Keratinocyte (primary cell): ENCODE results near the gene CEP164. TPM values are rescaled to one million over a fixed set of nuclear protein-coding genes. Genes with fewer than 3 reads are reported as not detected.

Experiments
- DNase-seq: peaks from one replicate; pipeline ENCODE4 v3.0.0-alpha.2; 2011; ENCODE audit warnings: low read depth, missing footprints, low spot score
- FAIRE-seq: peaks from 2 replicates; lab custom pipeline; 2011; peaks lifted over from hg19 to GRCh38; lab: Jason Lieb, UNC
- H2AFZ ChIP-seq: 2 replicates; pipeline ENCODE4 v1.6.0; 2012; ENCODE audit warnings: low read length, control low read depth, inconsistent platforms; ENCODE audit not compliant: control insufficient read depth
- H3K27ac ChIP-seq: 2 replicates; pipeline ENCODE4 v1.5.1; 2011; ENCODE audit warnings: low read length; ENCODE audit not compliant: control insufficient read depth, insufficient read depth
- H3K27me3 ChIP-seq: 3 replicates; pipeline ENCODE4 v1.6.0; 2011; ENCODE audit warnings: low read length; ENCODE audit not compliant: control insufficient read depth, insufficient read depth; ENCODE audit errors: extremely low read depth
- H3K36me3 ChIP-seq, 2 experiments: 2 replicates in 1 of 2; 3 replicates in 1 of 2; pipeline ENCODE4 v1.5.1; 2011; ENCODE audit warnings: low read length in 2 of 2, mild to moderate bottlenecking in 1 of 2; ENCODE audit not compliant: control insufficient read depth in 2 of 2, insufficient read depth in 2 of 2; ENCODE audit errors: extremely low read depth in 1 of 2
- H3K4me1 ChIP-seq: 3 replicates; pipeline ENCODE4 v1.5.1; 2011; ENCODE audit warnings: low read length; ENCODE audit not compliant: control insufficient read depth, insufficient read depth; ENCODE audit errors: extremely low read depth
- H3K4me2 ChIP-seq: 3 replicates; pipeline ENCODE4 v1.6.0; 2011; ENCODE audit warnings: low read depth, low read length; ENCODE audit not compliant: control insufficient read depth, insufficient read depth; ENCODE audit errors: extremely low read depth
- H3K4me3 ChIP-seq, 3 experiments: fragments of 200-600 bp in 1 of 3; sonication (generic) in 1 of 3; 2 replicates in 2 of 3; 3 replicates in 1 of 3; pipeline ENCODE4 v1.5.1; 2011 to 2016; ENCODE audit warnings: low read length in 3 of 3, mild to moderate bottlenecking in 3 of 3, control low read depth in 2 of 3, inconsistent platforms in 1 of 3, low read depth in 1 of 3, mixed read lengths in 1 of 3, mixed run types in 1 of 3, moderate library complexity in 1 of 3; ENCODE audit not compliant: control insufficient read depth in 2 of 3, insufficient read depth in 2 of 3; ENCODE audit errors: extremely low read depth in 1 of 3
- H3K79me2 ChIP-seq: 2 replicates; pipeline ENCODE4 v1.6.0; 2012; ENCODE audit warnings: low read length; ENCODE audit not compliant: control insufficient read depth, insufficient read depth
- H3K9ac ChIP-seq: 3 replicates; pipeline ENCODE4 v1.6.0; 2011; ENCODE audit warnings: low read length; ENCODE audit not compliant: control insufficient read depth, insufficient read depth; ENCODE audit errors: extremely low read depth
- H3K9me1 ChIP-seq: 3 replicates; pipeline ENCODE4 v1.6.0; 2011; ENCODE audit warnings: low read length; ENCODE audit not compliant: control insufficient read depth, insufficient read depth; ENCODE audit errors: extremely low read depth
- H3K9me3 ChIP-seq: 2 replicates; pipeline ENCODE4 v1.5.1; 2012; ENCODE audit warnings: low read depth, low read length; ENCODE audit not compliant: control insufficient read depth
- H4K20me1 ChIP-seq: 3 replicates; pipeline ENCODE4 v1.6.0; 2011; ENCODE audit warnings: low read length; ENCODE audit not compliant: control insufficient read depth, insufficient read depth; ENCODE audit errors: extremely low read depth
- EZH2 ChIP-seq: IDR thresholded peaks from one replicate; pipeline ENCODE4 v1.6.1; 2012; ENCODE audit warnings: inconsistent platforms, mild to moderate bottlenecking, low read length, moderate library complexity
- dilution Hi-C: fragments of 300-500 bp; cut with MboI; formaldehyde crosslinking; loops from one replicate; pipeline ENCODE4 v1.7.0; 2020; ENCODE audit warnings: low sequenced_read_pairs; ENCODE audit not compliant: extremely low pct_ligation_motif_present
- polyA plus RNA-seq, 5 experiments: library from polyadenylated mRNA; depleted of rRNA in 3 of 5; stranded (reverse) in 3 of 5; stranded (forward) in 1 of 5; unstranded in 1 of 5; fragments of >200 nt; gene quantifications; 1 replicate in 1 of 5; 2 replicates in 3 of 5; 3 replicates in 1 of 5; pipeline versions ENCODE4 v1.2.1 to v1.2.3, GENCODE V29; 2011 to 2012; ENCODE audit warnings: missing spikeins in 2 of 5, low read depth in 1 of 5, low replicate concordance in 1 of 5
- TF ChIP-seq, protein P1 (sequence below), 3 experiments: IDR thresholded peaks in 1 of 3; conservative IDR thresholded peaks in 1 of 3; optimal IDR thresholded peaks in 1 of 3; 2 replicates in 2 of 3; 3 replicates in 1 of 3; pipeline versions ENCODE3 to v1.5.1; 2011; ENCODE audit warnings: low read length in 3 of 3, mild to moderate bottlenecking in 3 of 3, moderate library complexity in 2 of 3, control low read depth in 1 of 3, inconsistent platforms in 1 of 3; ENCODE audit not compliant: insufficient read depth in 2 of 3; ENCODE audit errors: extremely low read depth in 1 of 3

Gene CEP164
- polyA plus RNA-seq, 1 donor (not counting 4 experiments of a cell fraction or from before 2014, with no cell fraction given) = 15.1 TPM

DNA sequence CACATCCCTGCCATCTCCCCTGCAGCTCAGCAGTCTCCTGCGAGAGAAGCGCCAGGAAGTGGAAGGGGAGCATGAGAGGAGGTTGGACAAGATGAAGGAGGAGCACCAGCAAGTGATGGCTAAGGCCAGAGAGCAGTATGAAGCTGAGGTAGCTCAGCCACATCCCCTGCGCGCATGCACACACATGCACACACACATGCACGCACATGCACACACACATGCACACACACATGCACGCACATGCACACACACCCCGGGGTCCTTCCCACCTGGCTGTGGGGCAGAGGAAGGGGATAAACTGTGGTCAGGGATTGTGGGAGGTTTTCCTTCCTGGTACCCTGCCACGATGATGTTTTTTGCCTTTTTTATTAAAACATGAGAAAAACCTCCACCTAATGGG is 65.3 kb downstream of the CEP164 start:
- no peak for TF ChIP-seq EZH2
- TF ChIP-seq, protein P1, sequence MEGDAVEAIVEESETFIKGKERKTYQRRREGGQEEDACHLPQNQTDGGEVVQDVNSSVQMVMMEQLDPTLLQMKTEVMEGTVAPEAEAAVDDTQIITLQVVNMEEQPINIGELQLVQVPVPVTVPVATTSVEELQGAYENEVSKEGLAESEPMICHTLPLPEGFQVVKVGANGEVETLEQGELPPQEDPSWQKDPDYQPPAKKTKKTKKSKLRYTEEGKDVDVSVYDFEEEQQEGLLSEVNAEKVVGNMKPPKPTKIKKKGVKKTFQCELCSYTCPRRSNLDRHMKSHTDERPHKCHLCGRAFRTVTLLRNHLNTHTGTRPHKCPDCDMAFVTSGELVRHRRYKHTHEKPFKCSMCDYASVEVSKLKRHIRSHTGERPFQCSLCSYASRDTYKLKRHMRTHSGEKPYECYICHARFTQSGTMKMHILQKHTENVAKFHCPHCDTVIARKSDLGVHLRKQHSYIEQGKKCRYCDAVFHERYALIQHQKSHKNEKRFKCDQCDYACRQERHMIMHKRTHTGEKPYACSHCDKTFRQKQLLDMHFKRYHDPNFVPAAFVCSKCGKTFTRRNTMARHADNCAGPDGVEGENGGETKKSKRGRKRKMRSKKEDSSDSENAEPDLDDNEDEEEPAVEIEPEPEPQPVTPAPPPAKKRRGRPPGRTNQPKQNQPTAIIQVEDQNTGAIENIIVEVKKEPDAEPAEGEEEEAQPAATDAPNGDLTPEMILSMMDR (optimal IDR thresholded peaks at IDR 0.05 in 1 of 3, IDR thresholded peaks at IDR 0.05 in 1 of 3, conservative IDR thresholded peaks at IDR 0.05 in 1 of 3; ENCODE audit: extremely low read depth in 1 of 3, insufficient read depth in 2 of 3, low read length in 3 of 3) = no peak
- dilution Hi-C loops = no loop called here
- Histone ChIP-seq H3K4me1 (peaks cover 9% of the 10 kb centered on the region), H2AFZ (no peak overlapping the region), H3K9ac (no peak overlapping the region), H3K9me3 (no peaks in the 10 kb centered on the region), H3K36me3 (peaks cover 42 to 53% of the 10 kb centered on the region in 2 experiments), H3K9me1 (no peaks in the 10 kb centered on the region), H3K79me2 (no peaks in the 10 kb centered on the region), H3K4me2 (no peak overlapping the region), H3K27me3 (no peaks in the 10 kb centered on the region), H3K27ac (no peak overlapping the region), H3K4me3 (no peak overlapping the region), H4K20me1 (no peaks in the 10 kb centered on the region)
- FAIRE-seq = no peak
- no peak for DNase-seq

DNA sequence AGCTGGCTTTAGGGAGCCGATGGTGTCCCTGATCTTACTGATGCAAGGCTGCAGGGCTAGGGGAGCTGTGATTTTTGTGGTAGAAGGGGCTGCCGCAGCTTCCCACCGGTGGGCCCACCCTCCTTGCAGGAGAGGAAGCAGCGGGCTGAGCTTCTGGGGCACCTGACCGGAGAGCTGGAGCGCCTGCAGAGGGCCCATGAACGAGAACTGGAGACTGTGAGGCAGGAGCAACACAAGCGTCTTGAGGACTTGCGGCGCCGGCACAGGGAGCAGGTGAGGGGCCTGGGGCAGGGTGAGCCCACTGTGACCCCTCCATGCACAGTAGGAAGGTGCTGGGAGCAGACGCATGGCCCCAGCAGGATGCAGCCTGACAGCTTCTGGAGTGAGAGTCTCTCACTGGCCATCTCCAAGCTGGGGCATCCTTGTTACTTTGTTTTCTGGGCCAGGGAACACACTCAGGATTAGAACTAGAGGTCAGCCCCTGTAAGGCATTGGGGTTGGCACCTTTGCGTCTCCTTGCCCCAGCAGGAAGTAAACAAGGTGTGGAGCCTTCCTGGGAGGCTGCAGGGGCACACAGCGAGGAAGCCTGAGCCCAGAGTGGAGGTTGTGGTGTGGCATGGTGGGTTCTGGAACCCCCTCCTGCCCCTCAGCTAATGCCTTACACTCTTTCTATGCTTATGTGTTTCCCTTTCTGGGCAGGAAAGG is 66.7 kb downstream of the CEP164 start:
- DNase-seq (no peak), FAIRE-seq (no peak)
- Histone ChIP-seq H3K36me3 (peaks cover 49 to 52% of the 10 kb centered on the region in 2 experiments), H4K20me1 (no peaks in the 10 kb centered on the region), H2AFZ (no peak overlapping the region), H3K27ac (no peak overlapping the region), H3K27me3 (no peaks in the 10 kb centered on the region), H3K4me1 (peaks cover 5% of the 10 kb centered on the region), H3K4me2 (no peak overlapping the region), H3K9me1 (no peaks in the 10 kb centered on the region), H3K9me3 (no peaks in the 10 kb centered on the region), H3K4me3 (no peak overlapping the region), H3K9ac (no peak overlapping the region), H3K79me2 (no peaks in the 10 kb centered on the region)
- no peak for TF ChIP-seq EZH2
- TF ChIP-seq, protein P1 (optimal IDR thresholded peaks at IDR 0.05 in 1 of 3, IDR thresholded peaks at IDR 0.05 in 1 of 3, conservative IDR thresholded peaks at IDR 0.05 in 1 of 3; ENCODE audit: extremely low read depth in 1 of 3, insufficient read depth in 2 of 3, low read length in 3 of 3) = no peak
- dilution Hi-C loops = no loop called here
